H1 (cell line): Measurements from ENCODE around the gene MARK4. TPM values are rescaled to one million over a fixed set of nuclear protein-coding genes. Genes with fewer than 3 reads are reported as not detected.

Experiments used
- CTCF ChIA-PET: fragments of 300-600 bp; sonication (Branson Sonifier 250); formaldehyde crosslinking; loops from one replicate; lab custom pipeline; 2021; ENCODE audit not compliant: partially characterized antibody; lab: Charles Lee
- POLR2A ChIA-PET: fragments of 300-600 bp; sonication (Branson Sonifier 250); formaldehyde crosslinking; loops from one replicate; lab custom pipeline; 2021; ENCODE audit warnings: inconsistent platforms; ENCODE audit not compliant: partially characterized antibody; lab: Charles Lee
- DNase-seq, 2 experiments: peaks; one replicate each; pipeline versions ENCODE4 v3.0.0 to v3.0.0-alpha.2; 2010 to 2022; ENCODE audit warnings: low spot score in 2 of 2, low read depth in 1 of 2, mixed read lengths in 1 of 2
- FAIRE-seq: peaks from 2 replicates; lab custom pipeline; 2011; peaks lifted over from hg19 to GRCh38; lab: Jason Lieb, UNC
- H2AFZ ChIP-seq: 2 replicates; pipeline ENCODE4 v1.8.1; 2012; ENCODE audit warnings: low read length, inconsistent platforms
- H2AK5ac ChIP-seq: 2 replicates; pipeline ENCODE4 v1.6.1; 2013; ENCODE audit warnings: low read depth, low read length
- H2BK120ac ChIP-seq: replicated peaks from 2 replicates; pipeline ENCODE3; 2013; ENCODE audit warnings: low read depth, low read length, inconsistent platforms
- H2BK12ac ChIP-seq: 2 replicates; pipeline ENCODE4 v1.6.1; 2013; ENCODE audit warnings: low read depth, low read length
- H2BK15ac ChIP-seq: 2 replicates; pipeline ENCODE4 v1.6.1; 2013; ENCODE audit warnings: low read length
- H2BK20ac ChIP-seq: 2 replicates; pipeline ENCODE4 v1.6.1; 2013; ENCODE audit warnings: low read length
- H2BK5ac ChIP-seq: 2 replicates; pipeline ENCODE4 v1.6.1; 2013; ENCODE audit warnings: low read depth, low read length
- H3K14ac ChIP-seq: 2 replicates; pipeline ENCODE4 v1.6.1; 2013; ENCODE audit warnings: inconsistent platforms; ENCODE audit not compliant: insufficient read length
- H3K18ac ChIP-seq: 2 replicates; pipeline ENCODE4 v1.6.1; 2013; ENCODE audit warnings: low read length; ENCODE audit errors: extremely low read depth
- H3K23ac ChIP-seq: 2 replicates; pipeline ENCODE4 v1.6.1; 2013; ENCODE audit warnings: inconsistent platforms; ENCODE audit not compliant: insufficient read length
- H3K23me2 ChIP-seq: 2 replicates; pipeline ENCODE4 v1.6.1; 2013; ENCODE audit warnings: low read depth, low read length
- H3K27ac ChIP-seq: 2 replicates; pipeline ENCODE4 v1.6.1; 2011; ENCODE audit warnings: low read depth, low read length, inconsistent platforms
- H3K27me3 ChIP-seq, 4 experiments: replicated peaks in 1 of 4; 1 replicate in 1 of 4; 2 replicates in 3 of 4; pipeline versions ENCODE4 v1.6.1 to v1.8.1; 2011 to 2013; ENCODE audit warnings: low read length in 3 of 4, mild to moderate bottlenecking in 3 of 4, inconsistent platforms in 2 of 4, mixed read lengths in 2 of 4, moderate library complexity in 1 of 4; ENCODE audit not compliant: control insufficient read depth in 3 of 4, insufficient read depth in 3 of 4; ENCODE audit errors: extremely low read depth in 1 of 4
- H3K36me3 ChIP-seq, 4 experiments: 2 replicates each; pipeline versions ENCODE4 v1.6.1 to v1.8.1; 2011 to 2013; ENCODE audit warnings: mild to moderate bottlenecking in 4 of 4, low read length in 3 of 4, moderate library complexity in 2 of 4, control low read depth in 1 of 4, inconsistent platforms in 1 of 4; ENCODE audit not compliant: insufficient read depth in 4 of 4, control insufficient read depth in 2 of 4
- H3K4ac ChIP-seq: replicated peaks from 2 replicates; pipeline ENCODE3; 2013; ENCODE audit warnings: low read length, low read depth, mixed read lengths, inconsistent platforms; ENCODE audit not compliant: insufficient read length
- H3K4me1 ChIP-seq, 4 experiments: replicated peaks in 1 of 4; 1 replicate in 1 of 4; 2 replicates in 3 of 4; pipeline versions ENCODE4 v1.6.1 to v1.8.1; 2011 to 2013; ENCODE audit warnings: low read length in 3 of 4, inconsistent platforms in 2 of 4, mixed read lengths in 1 of 4; ENCODE audit not compliant: insufficient read depth in 4 of 4, control insufficient read depth in 3 of 4
- H3K4me2 ChIP-seq, 2 experiments: 2 replicates each; pipeline versions ENCODE4 v1.6.1 to v1.8.1; 2011 to 2013; ENCODE audit warnings: low read depth in 2 of 2, low read length in 2 of 2, control low read depth in 1 of 2, inconsistent platforms in 1 of 2, mild to moderate bottlenecking in 1 of 2; ENCODE audit not compliant: insufficient read depth in 1 of 2
- H3K4me3 ChIP-seq, 4 experiments: fragments of 200-600, 300-600 bp in 1 of 4; sonication (generic), shearing (Covaris generic), sonication (Bioruptor Twin) in 1 of 4; 2 replicates each; pipeline versions ENCODE4 v1.5.1 to v1.8.1; 2011 to 2016; ENCODE audit warnings: low read length in 4 of 4, low read depth in 3 of 4, control low read depth in 2 of 4, inconsistent platforms in 2 of 4, mild to moderate bottlenecking in 2 of 4, mixed read lengths in 1 of 4, moderate library complexity in 1 of 4; ENCODE audit not compliant: insufficient read depth in 2 of 4; ENCODE audit errors: extremely low read depth in 1 of 4
- H3K56ac ChIP-seq: replicated peaks from 2 replicates; pipeline ENCODE3; 2013; ENCODE audit warnings: low read depth, mild to moderate bottlenecking, mixed read lengths, low read length, inconsistent platforms; ENCODE audit not compliant: insufficient read length
- H3K79me1 ChIP-seq: 2 replicates; pipeline ENCODE4 v1.6.1; 2013; ENCODE audit warnings: low read depth, low read length, control low read depth
- H3K79me2 ChIP-seq, 2 experiments: 2 replicates each; pipeline versions ENCODE4 v1.6.1 to v1.8.1; 2012 to 2013; ENCODE audit warnings: low read length in 2 of 2, mild to moderate bottlenecking in 2 of 2, inconsistent platforms in 1 of 2; ENCODE audit not compliant: insufficient read depth in 2 of 2, control insufficient read depth in 1 of 2
- H3K9ac ChIP-seq, 4 experiments: replicated peaks in 1 of 4; 1 replicate in 1 of 4; 2 replicates in 3 of 4; pipeline versions ENCODE4 v1.6.1 to v1.8.1; 2011 to 2013; ENCODE audit warnings: low read depth in 3 of 4, low read length in 3 of 4, control low read depth in 2 of 4, mild to moderate bottlenecking in 2 of 4, moderate library complexity in 2 of 4, inconsistent platforms in 1 of 4; ENCODE audit errors: extremely low read depth in 1 of 4
- H3K9me3 ChIP-seq, 2 experiments: 2 replicates each; pipeline versions ENCODE4 v1.6.1 to v1.8.1; 2012 to 2013; ENCODE audit warnings: mild to moderate bottlenecking in 2 of 2, moderate library complexity in 2 of 2, control low read depth in 1 of 2, inconsistent platforms in 1 of 2, low read depth in 1 of 2, low read length in 1 of 2, mixed read lengths in 1 of 2; ENCODE audit not compliant: insufficient read depth in 2 of 2
- H4K20me1 ChIP-seq, 2 experiments: replicated peaks in 1 of 2; 2 replicates each; pipeline versions ENCODE3 to v1.8.1; 2011 to 2013; ENCODE audit warnings: inconsistent platforms in 2 of 2, low read length in 2 of 2, mild to moderate bottlenecking in 1 of 2; ENCODE audit not compliant: insufficient read depth in 2 of 2, control insufficient read depth in 1 of 2
- H4K5ac ChIP-seq: 2 replicates; pipeline ENCODE4 v1.6.1; 2013; ENCODE audit warnings: low read length, low read depth, mixed read lengths, inconsistent platforms; ENCODE audit not compliant: insufficient read length
- H4K8ac ChIP-seq: 2 replicates; pipeline ENCODE4 v1.8.0; 2013; ENCODE audit warnings: mild to moderate bottlenecking, moderate library complexity, low read length, inconsistent platforms; ENCODE audit not compliant: insufficient read depth; ENCODE audit errors: extremely low read depth
- H4K91ac ChIP-seq: replicated peaks from 2 replicates; pipeline ENCODE3; 2013; ENCODE audit warnings: low read length, mixed read lengths, inconsistent platforms; ENCODE audit not compliant: insufficient read length
- CTCF ChIP-seq, 3 experiments: IDR thresholded peaks; 1 replicate in 2 of 3; 2 replicates in 1 of 3; pipeline versions ENCODE4 v1.5.1 to v1.6.1; 2011; ENCODE audit warnings: low read length in 3 of 3, mild to moderate bottlenecking in 3 of 3, inconsistent platforms in 2 of 3, low read depth in 1 of 3, moderate library complexity in 1 of 3; ENCODE audit not compliant: insufficient read depth in 1 of 3; ENCODE audit errors: control extremely low read depth in 1 of 3
- GABPA ChIP-seq: IDR thresholded peaks from 2 replicates; pipeline ENCODE4 v1.6.1; 2011; ENCODE audit warnings: mild to moderate bottlenecking, low read length, moderate library complexity, borderline replicate concordance; ENCODE audit not compliant: insufficient read depth
- GTF2F1 ChIP-seq: IDR thresholded peaks from 2 replicates; pipeline ENCODE4 v1.6.1; 2012; ENCODE audit warnings: low read depth, low read length, improper control_type of control experiment, borderline replicate concordance
- MAX ChIP-seq: IDR thresholded peaks from 2 replicates; pipeline ENCODE4 v1.6.1; 2012; ENCODE audit warnings: inconsistent platforms
- RAD21 ChIP-seq, 2 experiments: IDR thresholded peaks in 1 of 2; conservative IDR thresholded peaks in 1 of 2; 2 replicates each; pipeline ENCODE4 v1.6.1; 2011; ENCODE audit warnings: low read depth in 2 of 2, low read length in 2 of 2, improper control_type of control experiment in 1 of 2, inconsistent platforms in 1 of 2, mild to moderate bottlenecking in 1 of 2, moderate library complexity in 1 of 2
- SIX5 ChIP-seq: IDR thresholded peaks from 2 replicates; pipeline ENCODE4 v1.6.1; 2011; ENCODE audit warnings: mild to moderate bottlenecking, low read depth, low read length
- ZNF274 ChIP-seq: IDR thresholded peaks from 2 replicates; pipeline ENCODE4 v1.7.0; 2012; ENCODE audit warnings: low read length, borderline replicate concordance; ENCODE audit errors: extremely low read depth
- WGBS, 2 experiments: shearing (Covaris generic) in 1 of 2; methylation state at CpG; one replicate each; pipeline versions ENCODE4 v1.1.6 to v1.1.7; 2013 to 2015; ENCODE audit warnings: low lambda C conversion rate in 2 of 2, mixed read lengths in 2 of 2, inconsistent platforms in 1 of 2, low coverage in 1 of 2, missing lambda C conversion rate in 1 of 2; ENCODE audit not compliant: insufficient replicate concordance in 2 of 2, insufficient coverage in 1 of 2, insufficient read length in 1 of 2; ENCODE audit errors: extremely low coverage in 1 of 2, missing lambda C conversion rate in 1 of 2; 5-methylcytosine and 5-hydroxymethylcytosine counted together
- polyA plus RNA-seq, 7 experiments: library from polyadenylated mRNA; depleted of rRNA in 3 of 7; stranded (reverse) in 5 of 7; unstranded in 2 of 7; fragments of >200 nt in 5 of 7; fragments of 200-250 nt in 2 of 7; gene quantifications; 1 replicate in 5 of 7; 2 replicates in 1 of 7; 4 replicates in 1 of 7; pipeline versions ENCODE4 v1.2.1 to v1.2.3, GENCODE V29; 2011 to 2013; ENCODE audit warnings: missing spikeins in 2 of 7, mixed read lengths in 2 of 7
- total RNA-seq: library from RNA; stranded (reverse); fragmentation: NEBNext Ultra II Directional; extraction: Animal tissue kit (Norgen Biotek cat#: 25700); gene quantifications from 2 replicates; pipeline ENCODE4 v1.2.1, GENCODE V29; 2021

MARK4 gene
- total and polyA plus RNA-seq, 2 of the 8 experiments (the other 6 are each of a cell fraction or from before 2014, with no cell fraction given): 12.3 to 49.8 TPM

GRCh38 chr19:45346449-45346848 is 95.4 kb downstream of the MARK4 start:
- no peak overlapping the region for H2BK5ac ChIP-seq
- H2AFZ ChIP-seq: no peak overlapping the region
- peak overlapping the region; percentile 68; the same call in 1 of the 2 replicates for H4K8ac ChIP-seq
- TF ChIP-seq ZNF274 (no peak), MAX (peak; percentile 20; the same call in 1 of the 2 replicates), GTF2F1 (no peak), GABPA (no peak), SIX5 (no peak), CTCF (IDR thresholded peaks at IDR 0.05; ENCODE audit: control extremely low read depth in 1 of 3, insufficient read depth in 1 of 3, low read depth in 1 of 3, low read length in 3 of 3) (peak in 2 of 3 experiments; percentile 24 to 36; a peak in 2 of 4 replicates), RAD21 (IDR thresholded peaks at IDR 0.05 in 1 of 2, conservative IDR thresholded peaks at IDR 0.05 in 1 of 2; ENCODE audit: low read depth in 2 of 2, low read length in 2 of 2) (peak; percentile 8 to 28; a peak in 3 of 4 replicates)
- TF ChIP-seq, all 59 proteins: peak for 3
- Histone ChIP-seq H3K23me2 (no peaks in the 10 kb centered on the region; the same call in 1 of the 2 replicates), H3K4ac (no peak overlapping the region), H3K14ac (no peak overlapping the region), H4K91ac (no peak overlapping the region), H3K56ac (no peak overlapping the region), H3K9ac (no peak overlapping the region), H3K4me3 (no peak overlapping the region), H3K18ac (no peak overlapping the region), H2AK5ac (no peak overlapping the region), H3K9me3 (no peaks in the 10 kb centered on the region), H3K79me2 (no peaks in the 10 kb centered on the region), H4K20me1 (peaks cover 1 to 20% of the 10 kb centered on the region in 2 experiments), H3K27ac (no peak overlapping the region), H3K36me3 (peaks cover 2 to 15% (median 9%) of the 10 kb centered on the region in 4 experiments; a peak in 5 of 8 replicates), H3K79me1 (no peaks in the 10 kb centered on the region), H2BK15ac (no peak overlapping the region), H2BK12ac (no peak overlapping the region), H2BK20ac (no peak overlapping the region), H2BK120ac (no peak overlapping the region), H3K4me1 (peaks cover 0 to 9% (median 5%) of the 10 kb centered on the region in 4 experiments; a peak in 2 of 7 replicates), H3K23ac (no peak overlapping the region), H3K4me2 (no peak overlapping the region), H4K5ac (no peak overlapping the region), H3K27me3 (peaks cover 1 to 9% (median 6%) of the 10 kb centered on the region in 4 experiments; a peak in 6 of 7 replicates)
- no peak for FAIRE-seq
- POLR2A ChIA-PET: interaction anchor here (1.4 to 4.9 kb wide), 2 partner anchors 11 to 17 kb away, joined by 5 to 25 read pairs; no protein-coding TSS in a partner anchor
- CTCF ChIA-PET: interaction anchor here (1.0 to 2.5 kb wide), 3 partner anchors 9 to 57 kb away, joined by 3 to 7 read pairs (median 5); no protein-coding TSS in a partner anchor
- WGBS, 2 experiments: 79% methylated on average over 26 of the region's 27 CpGs; no CpG with 5 or more reads in 1 of the 2 experiments
- no peak for DNase-seq
